Measurements from ENCODE around the gene SH3GLB2. TPM values are rescaled to one million over a fixed set of nuclear protein-coding genes. Genes with fewer than 3 reads are reported as not detected.
A peak's percentile ranks its signal among the peaks of the same experiment; 100 is the strongest.

The SH3GLB2 gene
- total RNA-seq, 1 experiment from 2014 or later, result 52.7 TPM

DNA sequence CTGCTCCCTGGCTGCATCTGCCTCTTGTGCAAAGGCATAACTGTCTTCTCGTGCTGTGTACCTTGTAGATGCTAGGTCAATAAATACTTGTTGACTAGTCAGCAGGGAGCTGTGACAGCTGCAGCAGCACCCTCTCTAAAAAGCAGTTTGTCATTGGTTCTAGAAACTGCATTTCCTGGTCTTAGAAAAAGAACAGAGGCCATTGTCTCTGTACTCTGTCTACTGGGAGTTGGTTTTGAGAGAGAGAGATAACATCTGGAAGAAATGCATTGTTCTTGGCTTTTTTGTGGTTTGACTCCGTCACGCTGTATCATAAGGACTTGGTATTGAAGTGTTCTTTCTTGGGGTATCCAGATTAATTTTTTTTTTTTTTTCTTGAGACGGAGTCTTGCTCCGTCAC lies 32.3 kb downstream of the SH3GLB2 start:
- BruUV-seq (replicated peaks), result no TSS peak
- Histone ChIP-seq H3K4me1 (ENCODE audit: insufficient read depth, low read length, poor library complexity, severe bottlenecking) (no peaks in the 10 kb centered on the region), H3K27ac (ENCODE audit: low read depth, low read length, poor library complexity, severe bottlenecking) (no peak overlapping the region), H3K36me3 (ENCODE audit: insufficient read depth, low read length, poor library complexity, severe bottlenecking) (peaks cover 83% of the 10 kb centered on the region), H3K9me3 (ENCODE audit: low read depth, low read length, poor library complexity, severe bottlenecking) (no peaks in the 10 kb centered on the region), H3K27me3 (replicated peaks; ENCODE audit: insufficient read depth, low read depth, low read length, poor library complexity) (no peaks in the 10 kb centered on the region), H3K4me3 (ENCODE audit: low read depth, low read length, poor library complexity, severe bottlenecking) (no peak overlapping the region)
- TF ChIP-seq CTCF (conservative IDR thresholded peaks at IDR 0.05; ENCODE audit: low read depth, low read length) (no peak), EZH2 (IDR thresholded peaks at IDR 0.05; ENCODE audit: borderline replicate concordance, low read depth, low read length, poor library complexity, severe bottlenecking) (no peak)
- ChIA-PET POLR2A (ENCODE audit: low non-redundant PET) (interaction anchor here (0.7 kb wide), 1 partner anchor 535 kb away, joined by 5 read pairs; no protein-coding TSS in a partner anchor), CTCF (no interaction called here)
- DNase-seq (ENCODE audit: low spot score), result peak; percentile 32
- intact Hi-C loops (cut with micrococcal nuclease; ENCODE audit: unreplicated experiment), result no loop called here

GRCh38 chr9:128992995-128993394 lies 35.1 kb downstream of the SH3GLB2 start:
- H3K36me3 ChIP-seq (ENCODE audit: insufficient read depth, low read length, poor library complexity, severe bottlenecking), result peaks cover 77% of the 10 kb centered on the region
- POLR2A ChIA-PET (ENCODE audit: low non-redundant PET), result no interaction called here

DNA sequence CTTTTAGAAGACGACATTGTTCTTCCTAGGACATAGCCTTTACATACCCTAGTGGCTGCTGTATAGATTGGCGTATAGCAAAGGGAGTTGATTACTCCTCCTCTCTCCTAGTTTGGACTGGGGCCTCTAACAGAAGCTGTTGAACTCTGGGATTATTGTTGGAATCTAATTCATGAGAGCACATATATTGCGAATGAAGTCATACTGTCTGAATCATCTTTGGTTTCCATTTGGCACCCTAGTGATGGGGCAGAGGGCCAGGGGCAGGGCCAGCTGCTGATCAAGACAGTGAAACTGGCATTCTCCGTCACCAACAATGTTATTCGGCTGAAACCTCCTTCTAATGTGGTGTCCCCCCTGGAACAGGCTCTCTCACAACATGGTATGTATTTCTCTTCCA lies 40.3 kb downstream of the SH3GLB2 start:
- TF ChIP-seq CTCF (conservative IDR thresholded peaks at IDR 0.05; ENCODE audit: low read depth, low read length) (no peak), EZH2 (IDR thresholded peaks at IDR 0.05; ENCODE audit: borderline replicate concordance, low read depth, low read length, poor library complexity, severe bottlenecking) (no peak)
- no peaks in the 10 kb centered on the region for H3K9me3 ChIP-seq (ENCODE audit: low read depth, low read length, poor library complexity, severe bottlenecking)
- POLR2A ChIA-PET (ENCODE audit: low non-redundant PET), result no interaction called here
- CTCF ChIA-PET, result interaction anchor here (0.6 kb wide), 1 partner anchor 39 kb away, joined by 9 read pairs; no protein-coding TSS in a partner anchor
- DNase-seq (ENCODE audit: low spot score), result no peak
- H3K27ac ChIP-seq (ENCODE audit: low read depth, low read length, poor library complexity, severe bottlenecking), result no peak overlapping the region
- H3K36me3 ChIP-seq (ENCODE audit: insufficient read depth, low read length, poor library complexity, severe bottlenecking), result peaks cover 75% of the 10 kb centered on the region
- intact Hi-C loops (cut with micrococcal nuclease; ENCODE audit: unreplicated experiment), result no loop called here
- no peaks in the 10 kb centered on the region for H3K27me3 ChIP-seq (replicated peaks; ENCODE audit: insufficient read depth, low read depth, low read length, poor library complexity)
- no TSS peak for BruUV-seq (replicated peaks)
- H3K4me1 ChIP-seq (ENCODE audit: insufficient read depth, low read length, poor library complexity, severe bottlenecking), result no peaks in the 10 kb centered on the region
- H3K4me3 ChIP-seq (ENCODE audit: low read depth, low read length, poor library complexity, severe bottlenecking), result no peak overlapping the region

More at GRCh38 chr9:128992995-128993394, 35.1 kb downstream of the SH3GLB2 start:
- CTCF ChIA-PET, result interaction anchor here (0.5 kb wide), 2 partner anchors 43 to 120 kb away, joined by 3 to 6 read pairs; no protein-coding TSS in a partner anchor
- BruUV-seq (replicated peaks), result no TSS peak
- no peak overlapping the region for H3K4me3 ChIP-seq (ENCODE audit: low read depth, low read length, poor library complexity, severe bottlenecking)
- TF ChIP-seq CTCF (conservative IDR thresholded peaks at IDR 0.05; ENCODE audit: low read depth, low read length) (peak; percentile 42; the same call in 1 of the 2 replicates), EZH2 (IDR thresholded peaks at IDR 0.05; ENCODE audit: borderline replicate concordance, low read depth, low read length, poor library complexity, severe bottlenecking) (no peak)
- no peak for DNase-seq (ENCODE audit: low spot score)
- no peaks in the 10 kb centered on the region for H3K9me3 ChIP-seq (ENCODE audit: low read depth, low read length, poor library complexity, severe bottlenecking)
- intact Hi-C loops (cut with micrococcal nuclease; ENCODE audit: unreplicated experiment), result no loop called here
- no peak overlapping the region for H3K27ac ChIP-seq (ENCODE audit: low read depth, low read length, poor library complexity, severe bottlenecking)
- no peaks in the 10 kb centered on the region for H3K27me3 ChIP-seq (replicated peaks; ENCODE audit: insufficient read depth, low read depth, low read length, poor library complexity)
- H3K4me1 ChIP-seq (ENCODE audit: insufficient read depth, low read length, poor library complexity, severe bottlenecking), result no peaks in the 10 kb centered on the region
